Heart left ventricle (tissue), 16 donors: ENCODE measurements around the gene SEC14L5. TPM values are rescaled to one million over a fixed set of nuclear protein-coding genes. Genes with fewer than 3 reads are reported as not detected.

Source experiments
- ATAC-seq, 4 donors: fragments of 200-7000 bp; cut with Tn5 transposase; one replicate each; pipeline ENCODE4 v1.9.1; 2020 to 2022; ENCODE audit warnings: moderate library complexity in 4 of 4, mild to moderate bottlenecking in 3 of 4, moderate number of reproducible peaks in 1 of 4
- DNase-seq, 5 donors: peaks; one replicate each; pipeline ENCODE4 v3.0.0-alpha.2; 2020
- H3K27ac ChIP-seq, 12 donors: fragments of 200-600 bp; sonication (generic) in 4 of 12; one replicate each; pipeline versions ENCODE4 v1.5.0 to v1.8.0; 2016 to 2022; ENCODE audit warnings: mild to moderate bottlenecking in 2 of 12
- H3K27me3 ChIP-seq, 9 donors: fragments of 200-600 bp; sonication (generic) in 2 of 9; one replicate each; pipeline versions ENCODE4 v1.5.1 to v1.8.0; 2016 to 2022; ENCODE audit warnings: mild to moderate bottlenecking in 3 of 9
- H3K36me3 ChIP-seq, 9 donors: fragments of 200-600 bp; sonication (generic) in 2 of 9; one replicate each; pipeline versions ENCODE4 v1.5.0 to v1.8.0; 2018 to 2022; ENCODE audit warnings: mild to moderate bottlenecking in 2 of 9
- H3K4me1 ChIP-seq, 12 donors: fragments of 200-600 bp; sonication (generic) in 4 of 12; one replicate each; pipeline versions ENCODE4 v1.5.0 to v1.8.0; 2016 to 2022; ENCODE audit warnings: mild to moderate bottlenecking in 3 of 12
- H3K4me3 ChIP-seq, 12 donors: fragments of 200-600 bp; sonication (generic) in 4 of 12; one replicate each; pipeline versions ENCODE4 v1.5.0 to v1.8.0; 2017 to 2022; ENCODE audit warnings: mild to moderate bottlenecking in 9 of 12, moderate library complexity in 4 of 12
- H3K9me3 ChIP-seq, 12 donors: fragments of 200-600 bp; sonication (generic) in 4 of 12; one replicate each; pipeline versions ENCODE4 v1.5.0 to v1.8.0; 2016 to 2022; ENCODE audit warnings: mild to moderate bottlenecking in 1 of 12
- POLR2A ChIP-seq, 2 donors: fragments of 450-650 bp; IDR thresholded peaks; one replicate each; pipeline ENCODE4 v1.6.1; 2017; ENCODE audit warnings: antibody characterized with exemption in 2 of 2, mild to moderate bottlenecking in 2 of 2, moderate library complexity in 2 of 2
- WGBS, 4 donors: extraction: QIAGEN DNeasy Blood & Tissue Kit in 2 of 4; methylation state at CpG; one replicate each; pipeline versions ENCODE4 v1.1.5 to v1.1.7; 2013 to 2018; 5-methylcytosine and 5-hydroxymethylcytosine counted together
- intact Hi-C, 10 donors: fragments of 100-400 bp; cut with DNase I; formaldehyde crosslinking; loops; one replicate each; pipeline versions ENCODE4 v1.11.1 to v1.14.2; 2022
- polyA plus RNA-seq, 2 donors: library from polyadenylated mRNA; stranded (reverse); fragments of 200-250 nt; gene quantifications; one replicate each; pipeline ENCODE4 v1.2.3, GENCODE V29; 2013
- total RNA-seq, 9 donors: library from RNA; depleted of rRNA in 2 of 9; stranded (reverse); fragments of >200 nt in 2 of 9; fragmentation: NEBNext Ultra II Directional in 3 of 9; extraction: Animal tissue kit (Norgen Biotek cat#: 25700) in 3 of 9; gene quantifications; one replicate each; pipeline versions ENCODE4 v1.1.0 to v1.2.4, GENCODE V29; 2016 to 2023
- TF ChIP-seq, protein P1 (sequence below), 12 donors: fragments of 200-600 bp; sonication (generic) in 4 of 12; IDR thresholded peaks; one replicate each; pipeline versions ENCODE4 v1.5.0 to v1.8.0; 2018 to 2022; ENCODE audit warnings: antibody characterized with exemption in 12 of 12, mild to moderate bottlenecking in 5 of 12
- donor health status: ischemic (EF 13 %, LVEDD 7.1; RV severe dilation, severe dysfunction).
- donor health status: healthy with polysubstance abuse.
- donor health status: DM: no; HTN: yes; CAD: no.
- donor health status: DM: no; HTN: no; CAD: no.
- donor health status: ischemic (EF 25% LVEDD 6.9; RV normal size, moderate dysfunction).
- donor health status: ischemic (EF 25% LVEDD 5.7; RV mildly dilated, moderate dysfunction).
- donor health status: healthy.
- donor health status: DM: yes; HTN: yes; CAD: no.
- donor health status: ischemic (EF 35%, LVEDD 5.7; RV mildly dilated, moderate dysfunction).
- donor health status: nonischemic (EF 11% LVEDD 7.7; RV severe dilation, severe dysfunction).
- donor health status: DM: yes; HTN: yes; CAD: no.
- donor health status: PGD.
- donor health status: ischemic (EF 29% LVEDD 5.4; RV normal size, mild dysfunction).
- donor health status: nonischemic (EF 23%, LVEDD 6.1; RV moderate dilation, normal function).

Gene SEC14L5
- total and polyA plus RNA-seq, 11 donors: 0.11 to 25.4 (median 5.7) TPM

DNA sequence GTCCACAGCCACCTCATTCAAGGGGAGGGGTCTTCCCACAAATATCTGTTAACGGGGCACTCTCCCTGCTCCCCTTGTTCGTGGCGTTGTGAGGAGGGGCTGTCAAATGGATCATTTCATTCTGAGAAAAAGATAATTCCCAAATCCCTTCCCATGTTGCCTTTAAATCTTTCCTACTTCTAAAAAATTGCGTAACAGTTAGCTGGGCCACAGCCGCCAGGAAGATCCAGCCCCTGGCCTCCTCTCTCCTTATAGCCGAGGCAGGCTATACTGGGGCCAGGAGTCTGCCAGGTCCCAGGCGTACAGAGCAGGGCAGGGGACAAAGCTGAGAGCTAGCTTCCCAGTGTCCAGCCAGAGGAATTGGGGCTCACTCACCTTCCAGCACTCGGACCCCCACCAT is 107.2 kb downstream of the SEC14L5 start:
- peaks cover 0 to 7% (median 0%) of the 10 kb centered on the region in 12 donors for H3K4me1 ChIP-seq
- DNase-seq (no peak), ATAC-seq (peak in 3 of 4 donors; percentile 9 to 35 (median 21))
- peak overlapping the region in 2 of 12 donors; percentile 5 to 66 for H3K27ac ChIP-seq
- peak overlapping the region in 2 of 12 donors; percentile 16 to 24 for H3K4me3 ChIP-seq
- no peaks in the 10 kb centered on the region for H3K27me3 ChIP-seq
- WGBS, 4 donors: 45 to 75% (median 66%) methylated on average over 8 of the region's 8 CpGs
- TF ChIP-seq POLR2A (IDR thresholded peaks at IDR 0.05): no peak
- TF ChIP-seq, protein P1, sequence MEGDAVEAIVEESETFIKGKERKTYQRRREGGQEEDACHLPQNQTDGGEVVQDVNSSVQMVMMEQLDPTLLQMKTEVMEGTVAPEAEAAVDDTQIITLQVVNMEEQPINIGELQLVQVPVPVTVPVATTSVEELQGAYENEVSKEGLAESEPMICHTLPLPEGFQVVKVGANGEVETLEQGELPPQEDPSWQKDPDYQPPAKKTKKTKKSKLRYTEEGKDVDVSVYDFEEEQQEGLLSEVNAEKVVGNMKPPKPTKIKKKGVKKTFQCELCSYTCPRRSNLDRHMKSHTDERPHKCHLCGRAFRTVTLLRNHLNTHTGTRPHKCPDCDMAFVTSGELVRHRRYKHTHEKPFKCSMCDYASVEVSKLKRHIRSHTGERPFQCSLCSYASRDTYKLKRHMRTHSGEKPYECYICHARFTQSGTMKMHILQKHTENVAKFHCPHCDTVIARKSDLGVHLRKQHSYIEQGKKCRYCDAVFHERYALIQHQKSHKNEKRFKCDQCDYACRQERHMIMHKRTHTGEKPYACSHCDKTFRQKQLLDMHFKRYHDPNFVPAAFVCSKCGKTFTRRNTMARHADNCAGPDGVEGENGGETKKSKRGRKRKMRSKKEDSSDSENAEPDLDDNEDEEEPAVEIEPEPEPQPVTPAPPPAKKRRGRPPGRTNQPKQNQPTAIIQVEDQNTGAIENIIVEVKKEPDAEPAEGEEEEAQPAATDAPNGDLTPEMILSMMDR (IDR thresholded peaks at IDR 0.05): no peak
- no peaks in the 10 kb centered on the region for H3K36me3 ChIP-seq
- H3K9me3 ChIP-seq: no peaks in the 10 kb centered on the region
- intact Hi-C loops: no loop called here

DNA sequence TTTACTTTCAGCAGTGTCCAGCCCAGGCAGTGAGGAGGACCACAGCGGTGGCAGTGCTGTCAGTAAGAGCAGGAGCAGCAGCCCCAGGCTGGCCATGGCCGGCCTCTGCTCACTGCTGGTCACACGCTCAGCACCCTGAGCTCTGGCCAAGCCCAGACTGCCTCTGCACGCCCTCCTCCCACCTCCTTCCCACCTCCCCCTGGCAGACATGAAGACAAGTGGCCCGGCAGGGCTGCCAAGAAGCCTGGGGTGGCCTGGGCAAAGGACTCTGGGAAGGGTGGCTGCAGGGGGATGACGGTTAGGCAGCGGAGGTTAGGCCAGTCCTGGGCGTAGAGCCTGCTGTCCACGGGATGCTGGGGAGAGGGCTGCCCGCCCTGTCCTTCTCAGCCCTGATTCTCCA is 107.7 kb downstream of the SEC14L5 start, which contains the start of gene C16orf89:
TSS of gene C16orf89 (minus strand) at position 144 of the 400 bp plus-strand sequence. CDS start at position 96, 48 bp downstream.
- ATAC-seq (peak; percentile 64 to 79 (median 66)), DNase-seq (peak in 1 of 5 donors; percentile 27)
- H3K27ac ChIP-seq: peak within 1 kb of the TSS in 2 of 12 donors; percentile 5 to 66
- peaks cover 0 to 7% (median 0%) of the 10 kb centered on the region in 12 donors for H3K4me1 ChIP-seq
- intact Hi-C loops: no loop called here
- TF ChIP-seq POLR2A (IDR thresholded peaks at IDR 0.05): no peak
- TF ChIP-seq, protein P1 (IDR thresholded peaks at IDR 0.05): no peak
- WGBS, 4 donors: 41 to 60% (median 55%) methylated on average over 9 to 10 of the region's 10 CpGs
- peak within 1 kb of the TSS in 2 of 12 donors; percentile 16 to 24 for H3K4me3 ChIP-seq
- no peaks in the 10 kb centered on the region for H3K9me3 ChIP-seq
- H3K36me3 ChIP-seq: no peaks in the 10 kb centered on the region
- no peaks in the 10 kb centered on the region for H3K27me3 ChIP-seq

DNA sequence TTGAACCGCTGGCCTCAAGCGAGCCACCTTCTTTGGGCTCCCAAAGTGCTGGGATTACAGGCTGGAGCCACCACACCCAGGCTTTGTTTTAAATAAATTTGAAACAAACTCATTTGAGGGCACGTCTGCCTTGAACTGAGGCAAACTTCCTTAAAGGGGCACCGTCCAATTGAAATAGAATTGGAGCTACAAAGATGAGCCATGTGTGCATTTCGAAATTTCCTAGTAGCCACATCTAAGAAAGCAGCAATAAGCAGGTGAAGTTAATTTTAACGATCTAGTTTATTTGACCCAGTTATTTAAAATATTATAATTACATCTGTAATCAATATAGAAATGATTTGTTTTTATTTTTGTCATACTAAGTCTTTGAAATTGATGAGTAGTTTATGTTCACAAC is 108.4 kb downstream of the SEC14L5 start:
- no peak for ATAC-seq
- Histone ChIP-seq H3K27me3 (no peaks in the 10 kb centered on the region), H3K36me3 (no peaks in the 10 kb centered on the region), H3K4me1 (peaks cover 0 to 11% (median 6%) of the 10 kb centered on the region in 12 donors), H3K27ac (no peak overlapping the region), H3K4me3 (no peak overlapping the region), H3K9me3 (no peaks in the 10 kb centered on the region)
- TF ChIP-seq, protein P1 (IDR thresholded peaks at IDR 0.05): no peak
- TF ChIP-seq POLR2A (IDR thresholded peaks at IDR 0.05): no peak
- intact Hi-C loops: no loop called here
- DNase-seq: no peak
- 75 to 79% (median 78%) methylated on average over 6 of the region's 6 CpGs for WGBS, 4 donors

Other genes starting within 250 kb of the SEC14L5 start
- gene ANKS3, start 224.1 kb upstream of the SEC14L5 start, total RNA-seq: 10 to 100 TPM in 2 of 9 donors, 1 to 10 TPM in 7; 5.1 to 12.5 (median 8.6) TPM
- 10 to 100 TPM in 1 of 2 donors, 1 to 10 TPM in 1; 9.8 to 12.7 TPM for gene ANKS3, start 224.1 kb upstream of the SEC14L5 start, polyA plus RNA-seq
- 1 to 10 TPM in 3 of 9 donors, under 1 TPM in 6; 0.34 to 3.4 (median 0.70) TPM for gene DNAAF8, start 223.8 kb upstream of the SEC14L5 start, total RNA-seq
- gene DNAAF8, start 223.8 kb upstream of the SEC14L5 start, polyA plus RNA-seq: 1 to 10 TPM; 1.7 TPM
- gene ZNF500, start 191.2 kb upstream of the SEC14L5 start, total RNA-seq: 10 to 100 TPM in 1 of 9 donors, 1 to 10 TPM in 8; 4.8 to 11.6 (median 6.5) TPM
- 1 to 10 TPM; 5.7 to 7.1 TPM for gene ZNF500, start 191.2 kb upstream of the SEC14L5 start, polyA plus RNA-seq
- under 1 TPM in 1 of 9 donors, not detected in 8; 0.32 TPM for gene SEPTIN12, start 170.0 kb upstream of the SEC14L5 start, total RNA-seq
- not detected for gene SEPTIN12, start 170.0 kb upstream of the SEC14L5 start, polyA plus RNA-seq
- not detected for gene SMIM22, start 163.0 kb upstream of the SEC14L5 start, total RNA-seq
- gene SMIM22, start 163.0 kb upstream of the SEC14L5 start, polyA plus RNA-seq: not detected
- gene ROGDI, start 155.7 kb upstream of the SEC14L5 start, total RNA-seq: 100 to 1,000 TPM in 4 of 9 donors, 10 to 100 TPM in 5; 58.4 to 167 (median 95.0) TPM
- gene ROGDI, start 155.7 kb upstream of the SEC14L5 start, polyA plus RNA-seq: 100 to 1,000 TPM in 1 of 2 donors, 10 to 100 TPM in 1; 43.4 to 134 TPM
- 10 to 100 TPM; 54.3 to 96.6 (median 75.8) TPM for gene GLYR1, start 111.0 kb upstream of the SEC14L5 start, total RNA-seq
- gene GLYR1, start 111.0 kb upstream of the SEC14L5 start, polyA plus RNA-seq: 10 to 100 TPM; 51.3 to 67.2 TPM
- gene UBN1, start 110.8 kb upstream of the SEC14L5 start, total RNA-seq: 10 to 100 TPM; 25.0 to 77.9 (median 32.7) TPM
- 10 to 100 TPM; 20.3 to 34.2 TPM for gene UBN1, start 110.8 kb upstream of the SEC14L5 start, polyA plus RNA-seq
- gene PPL, start 21.2 kb upstream of the SEC14L5 start, total RNA-seq: 10 to 100 TPM in 3 of 9 donors, 1 to 10 TPM in 6; 6.4 to 23.8 (median 8.3) TPM
- 1 to 10 TPM; 4.3 to 5.1 TPM for gene PPL, start 21.2 kb upstream of the SEC14L5 start, polyA plus RNA-seq
- 10 to 100 TPM in 3 of 9 donors, 1 to 10 TPM in 6; 3.8 to 14.6 (median 8.9) TPM for gene NAGPA, start 75.6 kb downstream of the SEC14L5 start, total RNA-seq
- 1 to 10 TPM; 6.4 to 6.5 TPM for gene NAGPA, start 75.6 kb downstream of the SEC14L5 start, polyA plus RNA-seq
- gene C16orf89, start 107.6 kb downstream of the SEC14L5 start, total RNA-seq: 10 to 100 TPM in 4 of 9 donors, 1 to 10 TPM in 5; 1.5 to 38.4 (median 6.9) TPM
- gene C16orf89, start 107.6 kb downstream of the SEC14L5 start, polyA plus RNA-seq: 1 to 10 TPM in 1 of 2 donors, under 1 TPM in 1; 0.26 to 4.2 TPM
- 10 to 100 TPM in 3 of 9 donors, 1 to 10 TPM in 6; 6.5 to 17.1 (median 9.7) TPM for gene ALG1, start 113.5 kb downstream of the SEC14L5 start, total RNA-seq
- gene ALG1, start 113.5 kb downstream of the SEC14L5 start, polyA plus RNA-seq: 10 to 100 TPM in 1 of 2 donors, 1 to 10 TPM in 1; 6.0 to 15.3 TPM
- 10 to 100 TPM in 1 of 9 donors, 1 to 10 TPM in 8; 6.2 to 10.8 (median 7.2) TPM for gene EEF2KMT, start 139.5 kb downstream of the SEC14L5 start, total RNA-seq
- 10 to 100 TPM in 1 of 2 donors, 1 to 10 TPM in 1; 3.2 to 11.6 TPM for gene EEF2KMT, start 139.5 kb downstream of the SEC14L5 start, polyA plus RNA-seq